Trophoblast cell (in vitro differentiated cells and primary cell): ENCODE data around the gene FBXO2. TPM values are rescaled to one million over a fixed set of nuclear protein-coding genes. Genes with fewer than 3 reads are reported as not detected.

Source experiments
- DNase-seq, 2 donors: peaks; one replicate each; pipeline ENCODE4 v3.0.0-alpha.2; 2016
- H2AFZ ChIP-seq: 2 replicates; pipeline ENCODE4 v1.6.1; 2013; ENCODE audit warnings: low read length, moderate library complexity, mild to moderate bottlenecking; ENCODE audit not compliant: insufficient read depth, poor library complexity
- H2AK5ac ChIP-seq: 2 replicates; pipeline ENCODE4 v1.6.1; 2013; ENCODE audit warnings: mild to moderate bottlenecking, low read length
- H2BK120ac ChIP-seq: 2 replicates; pipeline ENCODE4 v1.6.1; 2013; ENCODE audit warnings: low read length, mild to moderate bottlenecking, moderate library complexity; ENCODE audit not compliant: insufficient read depth, poor library complexity
- H2BK12ac ChIP-seq: 2 replicates; pipeline ENCODE4 v1.6.1; 2013; ENCODE audit warnings: mild to moderate bottlenecking, low read length, moderate library complexity
- H2BK5ac ChIP-seq: 2 replicates; pipeline ENCODE4 v1.6.1; 2013; ENCODE audit warnings: low read length, low read depth, moderate library complexity, mild to moderate bottlenecking; ENCODE audit not compliant: poor library complexity
- H3K14ac ChIP-seq: 2 replicates; pipeline ENCODE4 v1.6.1; 2013; ENCODE audit warnings: mild to moderate bottlenecking, low read length
- H3K18ac ChIP-seq: 2 replicates; pipeline ENCODE4 v1.6.1; 2013; ENCODE audit warnings: mild to moderate bottlenecking, low read length
- H3K23ac ChIP-seq: 2 replicates; pipeline ENCODE4 v1.6.1; 2013; ENCODE audit warnings: low read length
- H3K27ac ChIP-seq: 2 replicates; pipeline ENCODE4 v1.5.1; 2013; ENCODE audit warnings: low read depth, mild to moderate bottlenecking, inconsistent platforms, low read length, moderate library complexity
- H3K27me3 ChIP-seq: 2 replicates; pipeline ENCODE4 v1.6.1; 2013; ENCODE audit warnings: inconsistent platforms, mild to moderate bottlenecking, low read length, moderate library complexity; ENCODE audit not compliant: insufficient read depth
- H3K36me3 ChIP-seq, 2 experiments: 1 replicate in 1 of 2; 2 replicates in 1 of 2; pipeline ENCODE4 v1.6.1; 2013; ENCODE audit warnings: low read length in 2 of 2, mild to moderate bottlenecking in 2 of 2, moderate library complexity in 1 of 2; ENCODE audit not compliant: insufficient read depth in 2 of 2, control insufficient read depth in 1 of 2
- H3K4ac ChIP-seq: 2 replicates; pipeline ENCODE4 v1.6.1; 2013; ENCODE audit warnings: low read depth, mild to moderate bottlenecking, low read length, moderate library complexity
- H3K4me1 ChIP-seq, 2 experiments: 1 replicate in 1 of 2; 2 replicates in 1 of 2; pipeline ENCODE4 v1.6.1; 2013; ENCODE audit warnings: low read length in 2 of 2, mild to moderate bottlenecking in 2 of 2, moderate library complexity in 1 of 2; ENCODE audit not compliant: insufficient read depth in 2 of 2, control insufficient read depth in 1 of 2
- H3K4me2 ChIP-seq: 2 replicates; pipeline ENCODE4 v1.6.1; 2013; ENCODE audit warnings: inconsistent platforms, mild to moderate bottlenecking, low read length, moderate library complexity
- H3K4me3 ChIP-seq: 2 replicates; pipeline ENCODE4 v1.5.1; 2013; ENCODE audit warnings: mild to moderate bottlenecking, low read depth, low read length, inconsistent platforms
- H3K79me1 ChIP-seq: one replicate; pipeline ENCODE4 v1.6.1; 2013; ENCODE audit warnings: low read length
- H3K79me2 ChIP-seq: 2 replicates; pipeline ENCODE4 v1.6.1; 2013; ENCODE audit warnings: low read length, mild to moderate bottlenecking; ENCODE audit not compliant: control insufficient read depth, insufficient read depth, poor library complexity
- H3K9ac ChIP-seq: 2 replicates; pipeline ENCODE4 v1.6.1; 2013; ENCODE audit warnings: mild to moderate bottlenecking, low read length
- H3K9me3 ChIP-seq: 2 replicates; pipeline ENCODE4 v1.6.1; 2013; ENCODE audit warnings: low read depth, mild to moderate bottlenecking, control low read depth, inconsistent platforms, low read length; ENCODE audit not compliant: insufficient read depth
- H4K12ac ChIP-seq: 2 replicates; pipeline ENCODE4 v1.6.1; 2013; ENCODE audit warnings: low read depth, mild to moderate bottlenecking, low read length, moderate library complexity
- H4K8ac ChIP-seq: 2 replicates; pipeline ENCODE4 v1.6.1; 2013; ENCODE audit warnings: low read depth, mild to moderate bottlenecking, low read length, moderate library complexity
- H4K91ac ChIP-seq: one replicate; pipeline ENCODE4 v1.6.1; 2013; ENCODE audit warnings: low read depth, mild to moderate bottlenecking, low read length, moderate library complexity
- WGBS: extraction: QIAGEN DNeasy Blood & Tissue Kit; methylation state at CpG from one replicate; pipeline ENCODE4 v1.1.7; 2013; ENCODE audit warnings: missing lambda C conversion rate; ENCODE audit not compliant: insufficient read length, insufficient coverage; ENCODE audit errors: extremely low coverage; 5-methylcytosine and 5-hydroxymethylcytosine counted together
- polyA plus RNA-seq: library from polyadenylated mRNA; stranded (reverse); fragments of 200-250 nt; gene quantifications from 2 replicates; pipeline ENCODE4 v1.2.3, GENCODE V29; 2013

Gene FBXO2, protein sequence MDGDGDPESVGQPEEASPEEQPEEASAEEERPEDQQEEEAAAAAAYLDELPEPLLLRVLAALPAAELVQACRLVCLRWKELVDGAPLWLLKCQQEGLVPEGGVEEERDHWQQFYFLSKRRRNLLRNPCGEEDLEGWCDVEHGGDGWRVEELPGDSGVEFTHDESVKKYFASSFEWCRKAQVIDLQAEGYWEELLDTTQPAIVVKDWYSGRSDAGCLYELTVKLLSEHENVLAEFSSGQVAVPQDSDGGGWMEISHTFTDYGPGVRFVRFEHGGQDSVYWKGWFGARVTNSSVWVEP
- polyA plus RNA-seq: 35.7 and 37.3 TPM in 2 replicates

DNA sequence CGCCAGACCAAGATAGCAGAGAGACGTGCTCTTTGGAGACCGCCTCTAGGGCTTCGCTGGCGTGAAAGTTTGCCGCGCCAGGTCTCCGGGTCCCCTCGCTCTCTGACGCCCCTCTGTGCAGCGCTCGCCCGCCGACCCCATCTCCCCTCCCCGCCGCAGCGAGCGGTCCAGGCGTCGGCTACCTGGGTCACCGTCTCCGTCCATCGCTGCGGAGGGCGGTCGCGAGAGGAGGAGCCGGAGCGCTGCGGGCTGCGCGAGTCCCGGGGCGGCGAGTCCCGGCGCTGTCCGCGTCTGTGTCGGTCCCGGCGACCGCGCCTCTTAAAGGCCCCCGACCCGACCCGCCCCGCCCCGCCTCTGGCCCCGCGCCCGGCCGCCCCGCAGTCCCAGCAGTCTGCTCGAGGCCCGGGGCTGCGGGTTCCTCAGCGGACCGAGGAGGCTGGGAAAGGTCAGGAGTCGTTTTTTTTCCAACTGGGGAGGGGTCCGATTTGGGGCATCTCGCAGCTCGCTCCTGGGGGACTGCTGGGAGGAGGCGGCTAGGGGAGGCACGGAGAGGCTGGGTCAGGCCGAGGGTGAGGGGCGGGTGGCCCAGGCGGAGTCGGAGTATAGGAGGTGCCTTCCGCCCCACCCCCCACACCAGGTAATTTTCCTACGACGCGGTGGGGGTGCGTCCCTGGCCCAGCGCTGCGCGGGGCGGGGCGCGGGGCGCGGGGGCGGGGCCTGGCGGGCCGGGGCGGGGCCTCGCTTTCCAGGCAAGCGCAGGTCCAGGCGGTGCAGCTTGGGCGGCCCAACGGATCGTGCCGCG lies at the start of gene FBXO2, which contains the start of gene FBXO44:
Gene FBXO2, minus strand, starts transcription at position 293 of the 802 bp plus-strand sequence. Its CDS starts 89 bp downstream, at position 204.
Gene FBXO44, plus strand, starts transcription at position 741 of the 802 bp plus-strand sequence. CDS start 959 bp downstream, outside the sequence.
- H3K9me3 ChIP-seq: peaks cover 4% of the 10 kb centered on the region
- H3K36me3 ChIP-seq: peaks cover 2 to 3% of the 10 kb centered on the region in 2 experiments
- H3K4ac ChIP-seq: peak within 1 kb of the TSS; percentile 29
- H3K27me3 ChIP-seq: no peaks in the 10 kb centered on the region
- peaks cover 12% of the 10 kb centered on the region for H3K79me1 ChIP-seq
- H3K23ac ChIP-seq: no peak within 1 kb of the TSS
- DNase-seq: peak; percentile 9 to 58
- H3K79me2 ChIP-seq: peaks cover 2% of the 10 kb centered on the region
- H3K4me2 ChIP-seq: peak within 1 kb of the TSS; percentile 85
- WGBS: no CpG with 5 or more reads among the region's 94 CpGs
- peak within 1 kb of the TSS; percentile 18 for H2AK5ac ChIP-seq
- peak within 1 kb of the TSS; percentile 43 for H3K9ac ChIP-seq
- H2AFZ ChIP-seq: peak within 1 kb of the TSS; percentile 77
- H3K4me1 ChIP-seq: peaks cover 6 to 16% of the 10 kb centered on the region in 2 experiments
- peak within 1 kb of the TSS; percentile 10 for H2BK120ac ChIP-seq
- H3K4me3 ChIP-seq: peak within 1 kb of the TSS; percentile 75
- H2BK12ac ChIP-seq: peak within 1 kb of the TSS; percentile 27
- H4K91ac ChIP-seq: peak within 1 kb of the TSS; percentile 70
- no peak within 1 kb of the TSS for H2BK5ac ChIP-seq
- H3K18ac ChIP-seq: peak within 1 kb of the TSS; percentile 72
- H4K12ac ChIP-seq: no peak within 1 kb of the TSS
- H3K27ac ChIP-seq: peak within 1 kb of the TSS; percentile 40
- peak within 1 kb of the TSS; percentile 35 for H3K14ac ChIP-seq
- peak within 1 kb of the TSS; percentile 56 for H4K8ac ChIP-seq

DNA sequence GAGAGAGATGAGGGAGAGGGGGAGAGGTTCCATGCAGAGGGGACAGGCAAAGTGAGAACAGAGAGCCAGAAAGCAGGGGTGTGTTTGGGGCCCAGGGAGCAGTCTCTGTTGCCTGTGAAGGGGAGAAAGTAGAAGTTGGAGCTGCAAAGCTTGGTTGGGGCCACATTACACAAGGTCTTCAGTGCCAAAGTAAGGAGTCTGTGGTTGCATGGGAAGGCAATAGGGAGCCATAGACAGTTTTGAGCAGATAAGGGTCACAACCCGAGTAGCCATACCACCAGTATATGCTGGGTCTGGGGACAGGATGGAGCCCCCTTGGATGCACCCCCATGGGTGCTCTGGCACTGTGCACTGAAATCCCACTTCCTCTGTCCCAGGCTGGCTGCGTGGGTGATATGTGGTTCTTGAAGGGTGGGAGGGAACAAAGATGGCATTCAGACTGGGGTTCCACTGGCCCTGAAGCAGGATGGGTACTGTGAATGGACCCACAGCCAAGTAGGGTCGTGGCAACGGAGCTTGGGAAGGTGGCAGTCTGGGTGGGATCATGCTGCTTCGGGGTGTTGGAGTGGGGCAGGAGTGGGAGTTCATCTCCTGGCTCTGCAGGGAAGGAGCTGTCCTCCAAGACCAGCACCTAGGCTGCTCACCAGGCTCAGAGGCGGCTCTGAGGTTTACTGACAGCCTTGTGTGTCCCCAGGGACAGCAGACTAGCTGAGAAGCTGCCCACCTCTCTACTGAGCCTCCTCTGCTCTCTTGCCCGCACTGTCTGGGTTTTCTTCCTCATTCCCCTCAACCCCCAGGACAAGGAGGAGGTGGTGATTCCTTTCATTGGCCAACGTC lies 49.3 kb upstream of the FBXO2 start:
- no peak overlapping the region for H4K12ac ChIP-seq
- no peak overlapping the region for H3K27ac ChIP-seq
- no peak overlapping the region for H3K4me2 ChIP-seq
- no CpG with 5 or more reads among the region's 8 CpGs for WGBS
- no peak for DNase-seq
- H4K8ac ChIP-seq: no peak overlapping the region
- H2BK120ac ChIP-seq: no peak overlapping the region
- no peak overlapping the region for H3K18ac ChIP-seq
- peaks cover 6% of the 10 kb centered on the region for H3K9me3 ChIP-seq
- no peak overlapping the region for H2BK5ac ChIP-seq
- H2BK12ac ChIP-seq: no peak overlapping the region
- no peak overlapping the region for H3K14ac ChIP-seq
- H3K36me3 ChIP-seq: no peaks in the 10 kb centered on the region
- no peak overlapping the region for H3K9ac ChIP-seq
- H4K91ac ChIP-seq: no peak overlapping the region
- H3K79me1 ChIP-seq: no peaks in the 10 kb centered on the region
- H2AK5ac ChIP-seq: no peak overlapping the region
- no peak overlapping the region for H3K4ac ChIP-seq
- no peak overlapping the region for H2AFZ ChIP-seq
- no peaks in the 10 kb centered on the region for H3K4me1 ChIP-seq
- H3K27me3 ChIP-seq: no peaks in the 10 kb centered on the region
- H3K4me3 ChIP-seq: no peak overlapping the region
- no peak overlapping the region for H3K23ac ChIP-seq
- H3K79me2 ChIP-seq: no peaks in the 10 kb centered on the region

GRCh38 chr1:11701981-11702803 lies 48.0 kb upstream of the FBXO2 start:
- Histone ChIP-seq H3K23ac (peak overlapping the region; percentile 47), H2AK5ac (no peak overlapping the region), H4K12ac (no peak overlapping the region), H3K27ac (no peak overlapping the region), H3K79me2 (no peaks in the 10 kb centered on the region), H3K18ac (no peak overlapping the region), H3K27me3 (no peaks in the 10 kb centered on the region), H2BK5ac (no peak overlapping the region), H3K9me3 (peaks cover 6% of the 10 kb centered on the region), H4K91ac (no peak overlapping the region), H3K79me1 (no peaks in the 10 kb centered on the region), H3K9ac (no peak overlapping the region), H3K4me2 (no peak overlapping the region), H2AFZ (no peak overlapping the region), H3K36me3 (no peaks in the 10 kb centered on the region), H4K8ac (no peak overlapping the region), H3K4me3 (no peak overlapping the region), H2BK12ac (no peak overlapping the region), H3K14ac (no peak overlapping the region), H3K4me1 (no peaks in the 10 kb centered on the region), H2BK120ac (no peak overlapping the region), H3K4ac (no peak overlapping the region)
- 100% methylated on average over 7 of the region's 15 CpGs for WGBS
- no peak for DNase-seq
